ENCODE data around the gene ARHGAP1.

- TF ChIP-seq SP1 (CRISPR knock-in tag; conservative IDR thresholded peaks at IDR 0.05) (no peak), CBFB (CRISPR knock-in tag; IDR thresholded peaks at IDR 0.05; ENCODE audit: low read depth) (no peak), HMGXB4 (CRISPR knock-in tag; IDR thresholded peaks at IDR 0.05) (no peak)
Observed at GRCh38 chr11:46682773-46683752, 17.4 kb downstream of the ARHGAP1 start.
